Measurements from ENCODE around the gene SMPX. TPM values are rescaled to one million over a fixed set of nuclear protein-coding genes. Genes with fewer than 3 reads are reported as not detected.
A peak's percentile ranks its signal among the peaks of the same experiment; 100 is the strongest.

Gene SMPX
- total RNA-seq, 5 donors from 2014 or later (not counting 1 experiment from before 2014, with no cell fraction given): not detected

GRCh38 chrX:21659320-21659719 lies 98.6 kb downstream of the SMPX start:
- WGBS (ENCODE audit: insufficient coverage): no CpG with 5 or more reads among the region's 3 CpGs
- ChIA-PET POLR2A (interaction anchor here in 1 of 2 donors (0.5 kb wide), 1 partner anchor 10 kb away, joined by 6 read pairs; no protein-coding TSS in a partner anchor), CTCF (no interaction called here)
- H3K27me3 ChIP-seq (replicated peaks in 1 of 2; ENCODE audit: control insufficient read depth in 2 of 2, extremely low read depth in 1 of 2, insufficient read depth in 2 of 2, low read length in 1 of 2): peaks cover 0 to 13% of the 10 kb centered on the region in 2 experiments
- H3K4me3 Mint-ChIP-seq: peak overlapping the region; percentile 68 to 75 (median 73)
- DNase-seq (no peak), ATAC-seq (replicated peaks in 1 of 4) (no peak)
- peak overlapping the region in 1 of 2 donors; percentile 19 for H3K27ac Mint-ChIP-seq
- no peak overlapping the region for H3K27ac ChIP-seq (ENCODE audit: low read length)
- peaks cover 5 to 8% of the 10 kb centered on the region in 2 donors for H3K27me3 Mint-ChIP-seq
- no peaks in the 10 kb centered on the region for H3K36me3 Mint-ChIP-seq
- H3K4me1 Mint-ChIP-seq: peaks cover 5 to 15% (median 9%) of the 10 kb centered on the region in 3 donors
- no peaks in the 10 kb centered on the region for H3K9me3 Mint-ChIP-seq
- H3K36me3 ChIP-seq (ENCODE audit: control insufficient read depth in 2 of 2, extremely low read depth in 1 of 2, insufficient read depth in 1 of 2, low read length in 1 of 2): no peaks in the 10 kb centered on the region
- no peak overlapping the region for H3K4me3 ChIP-seq (ENCODE audit: control insufficient read depth in 1 of 2, extremely low read depth in 1 of 2, low read length in 1 of 2)
- H3K4me1 ChIP-seq (ENCODE audit: control insufficient read depth in 1 of 2, extremely low read depth in 1 of 2, insufficient read depth in 2 of 2, low read length in 2 of 2): peaks cover 0 to 22% of the 10 kb centered on the region in 2 experiments
- H3K9me3 ChIP-seq: no peaks in the 10 kb centered on the region

GRCh38 chrX:21658746-21659145 lies 99.2 kb downstream of the SMPX start:
- peak overlapping the region; percentile 46 to 71 for H3K4me3 ChIP-seq (ENCODE audit: control insufficient read depth in 1 of 2, extremely low read depth in 1 of 2, low read length in 1 of 2)
- Mint-ChIP-seq H3K4me1 (peaks cover 5 to 15% (median 9%) of the 10 kb centered on the region in 3 donors), H3K27ac (peak overlapping the region in 1 of 2 donors; percentile 22), H3K9me3 (no peaks in the 10 kb centered on the region), H3K4me3 (peak overlapping the region; percentile 68 to 75 (median 73)), H3K27me3 (peaks cover 5 to 8% of the 10 kb centered on the region in 2 donors), H3K36me3 (no peaks in the 10 kb centered on the region)
- ATAC-seq (replicated peaks in 1 of 4): peak in 3 of 4 experiments; percentile 19 to 36 (median 25)
- no peak overlapping the region for H3K27ac ChIP-seq (ENCODE audit: low read length)
- H3K9me3 ChIP-seq: no peaks in the 10 kb centered on the region
- peaks cover 0 to 13% of the 10 kb centered on the region in 2 experiments for H3K27me3 ChIP-seq (replicated peaks in 1 of 2; ENCODE audit: control insufficient read depth in 2 of 2, extremely low read depth in 1 of 2, insufficient read depth in 2 of 2, low read length in 1 of 2)
- no peaks in the 10 kb centered on the region for H3K36me3 ChIP-seq (ENCODE audit: control insufficient read depth in 2 of 2, extremely low read depth in 1 of 2, insufficient read depth in 1 of 2, low read length in 1 of 2)
- ChIA-PET CTCF (no interaction called here), POLR2A (interaction anchor here in 1 of 2 donors (0.5 kb wide), 1 partner anchor 10 kb away, joined by 6 read pairs; no protein-coding TSS in a partner anchor)
- H3K4me1 ChIP-seq (ENCODE audit: control insufficient read depth in 1 of 2, extremely low read depth in 1 of 2, insufficient read depth in 2 of 2, low read length in 2 of 2): peaks cover 0 to 22% of the 10 kb centered on the region in 2 experiments
- 13% methylated on average over 16 of the region's 23 CpGs for WGBS (ENCODE audit: insufficient coverage)
- DNase-seq: peak in 1 of 35 experiments; percentile 8

- H3K4me3 Mint-ChIP-seq: peak within 1 kb of the TSS; percentile 71 to 75 (median 74)
- no peaks in the 10 kb centered on the region for H3K9me3 ChIP-seq
- ChIA-PET CTCF (no interaction called here), POLR2A (no interaction called here)
- 10% methylated on average over 24 of the region's 60 CpGs for WGBS (ENCODE audit: insufficient coverage)
- ATAC-seq (replicated peaks in 1 of 4) (peak; percentile 55 to 71 (median 62)), DNase-seq (peak in 5 of 35 experiments; percentile 2 to 21 (median 13))
- peaks cover 5 to 15% (median 9%) of the 10 kb centered on the region in 3 donors for H3K4me1 Mint-ChIP-seq
- H3K4me1 ChIP-seq (ENCODE audit: control insufficient read depth in 1 of 2, extremely low read depth in 1 of 2, insufficient read depth in 2 of 2, low read length in 2 of 2): peaks cover 0 to 22% of the 10 kb centered on the region in 2 experiments
- peaks cover 5 to 8% of the 10 kb centered on the region in 2 donors for H3K27me3 Mint-ChIP-seq
- H3K27me3 ChIP-seq (replicated peaks in 1 of 2; ENCODE audit: control insufficient read depth in 2 of 2, extremely low read depth in 1 of 2, insufficient read depth in 2 of 2, low read length in 1 of 2): peaks cover 0 to 13% of the 10 kb centered on the region in 2 experiments
- no peaks in the 10 kb centered on the region for H3K36me3 ChIP-seq (ENCODE audit: control insufficient read depth in 2 of 2, extremely low read depth in 1 of 2, insufficient read depth in 1 of 2, low read length in 1 of 2)
- H3K36me3 Mint-ChIP-seq: no peaks in the 10 kb centered on the region
- no peak within 1 kb of the TSS for H3K27ac ChIP-seq (ENCODE audit: low read length)
- H3K9me3 Mint-ChIP-seq: no peaks in the 10 kb centered on the region
- H3K4me3 ChIP-seq (ENCODE audit: control insufficient read depth in 1 of 2, extremely low read depth in 1 of 2, low read length in 1 of 2): peak within 1 kb of the TSS; percentile 46 to 71
- H3K27ac Mint-ChIP-seq: peak within 1 kb of the TSS; percentile 11 to 88
Observed at GRCh38 chrX:21658152-21658737, 99.7 kb downstream of the SMPX start, which contains the start of gene KLHL34. Gene KLHL34 (minus strand): TSS chrX:21658330. CDS start chrX:21657788, 542 bp downstream.

DNA sequence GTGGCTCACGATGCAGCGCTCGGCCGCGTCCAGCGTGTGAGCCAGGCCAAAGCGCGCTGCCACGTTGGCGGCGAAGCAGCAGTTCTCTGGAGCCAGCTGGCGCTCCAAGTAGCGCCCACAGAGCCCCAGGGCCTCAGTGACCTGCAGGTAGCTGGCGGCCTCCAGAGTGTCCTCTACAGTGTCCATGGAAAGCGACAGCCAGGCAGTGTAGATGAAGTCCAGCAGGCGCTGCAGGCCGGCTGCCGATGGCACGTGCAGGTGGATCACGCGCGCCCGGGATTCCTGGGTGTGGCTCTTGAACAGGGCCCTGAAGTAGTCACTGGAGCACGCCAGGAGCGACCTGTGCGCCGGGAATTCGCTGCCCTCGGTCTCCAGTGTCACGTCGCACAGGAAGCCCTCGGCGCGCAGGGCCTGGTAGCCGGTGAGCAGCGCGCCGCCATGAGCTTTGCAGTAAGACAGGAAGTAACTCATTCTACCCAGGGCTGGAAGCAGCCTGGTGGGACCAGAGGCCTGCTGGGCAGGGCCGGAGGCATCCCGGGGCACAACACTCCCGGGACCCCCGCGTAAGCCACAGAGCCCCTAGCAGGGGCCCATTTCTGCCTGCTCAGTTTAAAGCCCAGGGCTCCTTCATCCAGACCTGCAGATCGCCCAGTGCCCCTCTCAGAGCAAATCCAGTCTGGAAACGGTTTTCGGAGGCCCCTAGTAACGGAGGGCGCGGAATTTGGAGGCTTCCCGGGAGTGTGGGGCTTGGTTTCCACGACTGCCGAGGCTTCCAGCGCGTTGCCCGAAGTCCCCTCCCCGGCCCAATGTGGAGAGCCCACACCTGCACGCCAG lies 100.4 kb downstream of the SMPX start:
- peak overlapping the region; percentile 46 to 71 for H3K4me3 ChIP-seq (ENCODE audit: control insufficient read depth in 1 of 2, extremely low read depth in 1 of 2, low read length in 1 of 2)
- peaks cover 0 to 13% of the 10 kb centered on the region in 2 experiments for H3K27me3 ChIP-seq (replicated peaks in 1 of 2; ENCODE audit: control insufficient read depth in 2 of 2, extremely low read depth in 1 of 2, insufficient read depth in 2 of 2, low read length in 1 of 2)
- no peak overlapping the region for H3K27ac ChIP-seq (ENCODE audit: low read length)
- no peaks in the 10 kb centered on the region for H3K9me3 ChIP-seq
- no peaks in the 10 kb centered on the region for H3K9me3 Mint-ChIP-seq
- H3K36me3 ChIP-seq (ENCODE audit: control insufficient read depth in 2 of 2, extremely low read depth in 1 of 2, insufficient read depth in 1 of 2, low read length in 1 of 2): no peaks in the 10 kb centered on the region
- H3K4me3 Mint-ChIP-seq: peak overlapping the region; percentile 71 to 75 (median 74)
- H3K27ac Mint-ChIP-seq: peak overlapping the region; percentile 11 to 88
- ChIA-PET CTCF (no interaction called here), POLR2A (no interaction called here)
- peak; percentile 45 to 69 (median 60) for ATAC-seq (replicated peaks in 1 of 4)
- H3K4me1 Mint-ChIP-seq: peaks cover 5 to 15% (median 9%) of the 10 kb centered on the region in 3 donors
- peaks cover 0 to 22% of the 10 kb centered on the region in 2 experiments for H3K4me1 ChIP-seq (ENCODE audit: control insufficient read depth in 1 of 2, extremely low read depth in 1 of 2, insufficient read depth in 2 of 2, low read length in 2 of 2)
- H3K36me3 Mint-ChIP-seq: no peaks in the 10 kb centered on the region
- H3K27me3 Mint-ChIP-seq: peaks cover 5 to 8% of the 10 kb centered on the region in 2 donors
- DNase-seq: peak in 8 of 35 experiments; percentile 8 to 38 (median 16)
- WGBS (ENCODE audit: insufficient coverage): 39% methylated on average over 40 of the region's 57 CpGs

DNA sequence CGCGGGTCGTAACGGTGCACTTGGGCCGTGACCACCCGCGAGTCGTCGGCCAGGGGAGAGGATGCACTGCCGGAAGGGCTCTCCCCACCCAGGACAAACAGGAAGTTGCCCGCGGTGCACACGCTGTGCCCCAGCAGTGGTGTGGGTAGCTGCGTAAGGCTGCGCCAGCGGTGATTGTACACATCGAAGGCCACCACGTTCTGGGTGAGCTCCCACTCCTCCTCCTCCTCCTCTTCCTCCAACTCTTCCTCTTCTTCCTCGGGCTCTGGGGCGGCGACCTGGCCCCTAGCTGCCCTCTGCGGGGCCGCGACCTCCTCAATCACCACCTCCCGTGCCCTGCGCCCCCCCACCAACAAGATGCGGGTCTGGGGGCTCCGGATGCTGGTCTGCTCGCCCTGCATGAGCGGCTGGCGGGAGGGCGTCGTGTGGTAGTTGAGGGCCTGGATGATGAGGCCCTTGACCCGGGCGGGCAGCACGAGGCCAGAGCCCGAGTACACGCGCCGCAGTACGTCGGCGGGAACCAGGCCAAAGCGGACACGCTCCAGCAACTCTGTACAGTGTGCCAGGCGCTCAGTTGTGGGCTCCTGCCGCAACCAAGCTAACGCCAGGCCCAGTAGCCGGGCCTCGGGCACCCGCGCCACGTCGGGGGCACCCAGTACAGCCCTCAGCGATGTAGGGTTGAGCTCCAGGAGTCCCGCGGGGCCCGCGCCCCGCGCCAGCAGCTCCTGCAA lies 101.2 kb downstream of the SMPX start:
- H3K4me1 Mint-ChIP-seq: peaks cover 5 to 15% (median 9%) of the 10 kb centered on the region in 3 donors
- Histone ChIP-seq H3K4me1 (ENCODE audit: control insufficient read depth in 1 of 2, extremely low read depth in 1 of 2, insufficient read depth in 2 of 2, low read length in 2 of 2) (peaks cover 0 to 22% of the 10 kb centered on the region in 2 experiments), H3K27ac (ENCODE audit: low read length) (no peak overlapping the region), H3K9me3 (no peaks in the 10 kb centered on the region), H3K4me3 (ENCODE audit: control insufficient read depth in 1 of 2, extremely low read depth in 1 of 2, low read length in 1 of 2) (no peak overlapping the region), H3K27me3 (replicated peaks in 1 of 2; ENCODE audit: control insufficient read depth in 2 of 2, extremely low read depth in 1 of 2, insufficient read depth in 2 of 2, low read length in 1 of 2) (peaks cover 0 to 13% of the 10 kb centered on the region in 2 experiments), H3K36me3 (ENCODE audit: control insufficient read depth in 2 of 2, extremely low read depth in 1 of 2, insufficient read depth in 1 of 2, low read length in 1 of 2) (no peaks in the 10 kb centered on the region)
- H3K36me3 Mint-ChIP-seq: no peaks in the 10 kb centered on the region
- WGBS (ENCODE audit: insufficient coverage): 80% methylated on average over 30 of the region's 61 CpGs
- CTCF ChIA-PET: no interaction called here
- no peak overlapping the region for H3K27ac Mint-ChIP-seq
- peaks cover 4% of the 10 kb centered on the region in 2 donors for H3K27me3 Mint-ChIP-seq
- DNase-seq (no peak), ATAC-seq (replicated peaks in 1 of 4) (no peak)
- POLR2A ChIA-PET: no interaction called here
- H3K4me3 Mint-ChIP-seq: peak overlapping the region in 1 of 3 donors; percentile 75
- H3K9me3 Mint-ChIP-seq: no peaks in the 10 kb centered on the region
